Ureter (tissue), 1 donor: ENCODE results near the gene SNX4. TPM values are rescaled to one million over a fixed set of nuclear protein-coding genes. Genes with fewer than 3 reads are reported as not detected.
"Not testable (repeated sequence)": the region's sequence is repeated elsewhere in the genome, so short reads cannot be mapped to it uniquely, and the experiment has no call there.

Experiments used
- DNase-seq: peaks from one replicate; pipeline ENCODE4 v3.0.0-alpha.2; 2020; ENCODE audit warnings: low spot score
- total RNA-seq: library from RNA; stranded (reverse); gene quantifications from one replicate; pipeline ENCODE4 v1.2.4, GENCODE V29; 2023
- donor health status: DM: yes; HTN: yes; CAD: no.

The SNX4 gene
- 31.0 TPM for total RNA-seq

DNA sequence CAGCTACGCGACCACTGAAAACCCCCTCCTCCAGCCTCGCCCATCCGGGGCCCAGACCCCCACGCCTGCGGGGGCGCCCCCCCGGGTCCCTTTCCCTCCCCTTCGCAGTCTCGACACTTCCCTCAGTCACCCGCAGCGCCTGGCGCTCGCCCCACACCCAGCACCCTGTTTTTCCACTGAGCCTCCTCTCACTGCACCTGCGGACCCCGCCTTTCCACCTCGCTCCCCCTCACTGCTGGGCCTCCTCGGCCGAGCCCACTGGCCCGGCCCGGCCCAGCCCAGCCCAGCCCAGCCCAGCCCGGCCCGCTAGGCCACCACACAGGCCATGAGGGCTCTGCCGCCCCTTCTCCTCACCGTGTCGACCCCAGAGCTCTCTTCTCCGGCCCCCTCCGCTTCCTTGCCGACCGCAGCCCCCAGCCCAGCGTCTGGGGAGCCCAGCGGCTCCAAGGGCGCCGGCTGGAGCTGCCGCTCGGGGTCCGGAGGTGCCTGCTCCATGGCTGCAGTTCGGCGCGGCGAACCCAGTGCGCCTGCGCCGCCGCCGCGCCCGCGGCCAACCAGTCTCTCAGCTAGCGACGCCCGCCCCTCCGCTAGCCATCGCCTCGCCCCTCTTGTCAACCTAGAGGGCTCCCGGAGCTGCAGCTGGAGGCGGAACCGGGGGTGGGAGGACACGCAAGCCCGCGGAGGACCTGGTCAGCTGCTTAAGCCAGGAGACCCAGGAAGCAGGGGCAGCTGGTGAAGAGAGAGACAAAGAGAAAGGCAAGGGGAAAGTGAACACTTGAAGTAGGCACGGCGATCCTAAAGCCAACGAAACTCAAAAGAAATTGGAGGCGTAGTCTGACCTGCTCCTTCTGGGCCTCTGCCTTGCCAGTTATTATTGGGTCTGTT lies at the start of gene SNX4:
Gene SNX4 (minus strand): TSS at position 525 of the 885 bp plus-strand sequence. CDS start 30 bp downstream, at position 495.
- DNase-seq = peak; percentile 93

DNA sequence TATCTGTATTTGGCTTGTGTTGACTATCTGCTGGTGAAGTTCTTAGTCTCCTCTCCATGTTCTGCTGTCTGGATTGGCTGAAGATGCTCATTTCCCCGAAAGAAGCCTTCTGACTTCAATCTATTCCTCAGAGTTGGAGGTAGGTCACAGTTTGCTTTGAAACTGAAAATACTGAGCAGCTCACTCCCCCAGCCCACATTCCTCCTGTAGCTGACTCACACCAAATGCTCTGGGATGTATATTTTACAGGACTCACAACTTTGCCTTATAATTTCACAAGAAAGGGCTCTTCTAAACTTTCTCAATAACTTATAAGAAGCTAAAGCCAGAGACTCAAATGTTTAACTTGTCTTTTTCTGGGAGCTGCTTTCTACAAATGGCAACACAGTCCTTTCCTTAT lies 36.3 kb upstream of the SNX4 start:
- no peak for DNase-seq

DNA sequence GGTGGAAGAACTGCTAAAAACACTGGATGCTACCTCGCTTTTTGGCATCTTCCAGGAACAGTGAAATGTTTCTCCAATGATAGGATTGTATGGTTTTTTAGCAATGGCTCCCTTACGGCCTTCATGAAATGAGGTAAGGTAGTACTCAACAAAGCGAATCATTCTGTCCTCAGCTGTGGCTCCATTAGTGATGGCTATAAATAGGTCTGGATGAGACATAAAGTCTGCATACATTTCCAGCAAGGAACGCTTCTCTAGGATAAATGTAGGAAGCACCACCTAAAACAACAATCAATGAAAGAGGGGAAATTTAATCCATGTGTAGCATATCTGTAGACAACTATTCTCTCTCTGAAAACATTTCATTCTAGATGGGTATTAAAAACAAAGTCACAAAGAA lies 32.4 kb upstream of the SNX4 start:
- DNase-seq = no peak

DNA sequence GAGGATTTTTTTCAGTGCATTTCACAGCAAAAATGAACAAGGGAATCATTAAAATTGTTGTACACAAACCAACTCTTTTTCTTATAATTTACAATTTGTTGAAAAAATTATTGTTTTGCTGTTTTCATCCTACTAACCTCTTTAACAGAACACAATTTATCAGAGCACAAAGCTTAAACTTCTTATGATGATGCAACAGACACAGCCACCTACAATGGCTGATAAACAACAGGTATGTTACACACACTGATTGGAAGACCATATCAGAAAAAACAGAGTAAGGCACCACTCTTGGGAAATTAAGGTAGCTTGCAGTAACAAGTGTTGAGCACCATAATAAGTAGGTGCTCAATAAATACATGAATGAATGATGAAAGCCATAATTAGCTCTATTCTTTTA lies 8.9 kb upstream of the SNX4 start:
- no peak for DNase-seq

DNA sequence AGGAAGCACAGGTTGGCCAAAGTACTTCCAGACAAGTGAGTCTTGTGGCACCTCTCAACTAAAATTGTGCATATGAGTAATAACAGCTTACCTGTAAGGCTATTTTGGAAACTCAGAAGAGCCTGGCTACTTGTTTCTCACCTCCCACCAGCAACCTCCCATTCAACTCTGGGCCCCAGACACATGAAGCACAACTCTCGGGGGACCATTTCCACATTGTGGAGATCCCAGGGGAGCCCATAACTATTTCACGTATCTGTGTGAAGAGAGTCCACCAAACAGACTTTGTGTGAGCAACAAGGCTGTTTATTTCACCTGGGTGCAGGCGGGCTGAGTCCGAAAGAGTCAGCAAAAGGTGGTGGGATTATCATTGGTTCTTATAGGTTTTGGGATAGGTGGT lies 5.2 kb upstream of the SNX4 start:
- no peak for DNase-seq

DNA sequence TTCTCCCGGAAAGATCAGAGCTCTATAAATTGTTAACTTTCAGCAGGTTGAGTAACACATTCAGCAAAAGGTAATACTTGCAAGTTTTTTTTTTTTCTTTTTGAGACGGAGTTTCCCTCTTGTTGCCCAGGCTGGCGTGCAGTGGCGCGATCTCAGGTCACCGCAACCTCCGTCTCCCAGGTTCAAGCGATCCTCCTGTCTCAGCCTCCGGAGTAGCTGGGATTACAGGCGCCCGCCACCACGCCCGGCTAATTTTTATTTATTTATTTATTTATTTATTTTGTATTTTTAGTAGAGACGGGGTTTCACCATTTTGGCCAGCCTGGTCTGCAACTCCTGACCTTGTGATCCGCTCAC lies 539 bp upstream of the SNX4 start:
- not testable (repeated sequence) for DNase-seq

DNA sequence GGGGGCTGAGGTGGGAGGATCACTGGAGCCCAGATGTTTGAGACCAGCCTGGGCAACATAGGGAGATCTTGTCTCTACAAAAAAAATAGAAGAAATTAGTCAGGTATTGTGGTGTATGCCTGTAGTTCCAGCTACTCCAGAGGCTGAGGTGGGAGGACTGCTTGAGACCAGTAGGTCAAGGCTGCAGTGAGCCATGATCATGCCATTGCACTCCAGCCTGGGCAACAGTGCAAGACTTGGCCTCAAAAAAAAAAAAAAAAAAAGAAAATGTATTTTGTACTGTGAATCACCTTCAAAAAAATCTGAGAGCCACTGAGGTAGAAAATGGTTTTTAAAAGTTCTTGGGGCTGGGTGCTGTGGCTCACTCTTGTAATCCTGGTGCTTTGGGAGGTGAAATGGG lies 4.6 kb downstream of the SNX4 start:
- DNase-seq = no peak

DNA sequence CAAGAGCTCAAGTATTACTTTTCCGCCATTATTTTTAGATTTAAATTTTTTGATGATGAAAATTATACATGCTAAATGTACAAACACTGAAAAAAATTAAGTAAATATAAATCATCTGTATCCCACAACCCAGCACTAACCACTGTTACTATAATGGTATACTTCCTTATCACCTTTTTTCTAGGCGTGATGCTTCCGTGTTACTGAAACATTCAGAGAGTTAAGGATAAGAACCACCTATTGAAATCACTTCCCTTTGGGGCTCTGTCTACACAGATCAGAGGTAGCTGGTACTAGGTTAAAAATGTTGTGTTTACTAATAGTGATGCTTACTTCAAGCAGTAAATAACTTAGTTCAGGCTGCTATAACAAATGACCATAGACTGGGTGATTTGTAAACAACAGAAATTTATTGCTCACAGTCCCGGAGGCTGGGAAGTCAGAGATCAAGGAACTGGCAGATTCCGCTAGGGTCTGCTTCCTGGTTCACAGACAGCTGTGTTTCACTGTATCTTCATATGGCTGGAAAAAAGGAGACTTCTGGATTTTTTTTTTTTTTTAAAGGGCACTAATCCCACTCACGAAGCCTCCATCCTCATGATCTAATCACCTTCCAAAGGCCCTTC lies 6.4 kb downstream of the SNX4 start:
- no peak for DNase-seq

DNA sequence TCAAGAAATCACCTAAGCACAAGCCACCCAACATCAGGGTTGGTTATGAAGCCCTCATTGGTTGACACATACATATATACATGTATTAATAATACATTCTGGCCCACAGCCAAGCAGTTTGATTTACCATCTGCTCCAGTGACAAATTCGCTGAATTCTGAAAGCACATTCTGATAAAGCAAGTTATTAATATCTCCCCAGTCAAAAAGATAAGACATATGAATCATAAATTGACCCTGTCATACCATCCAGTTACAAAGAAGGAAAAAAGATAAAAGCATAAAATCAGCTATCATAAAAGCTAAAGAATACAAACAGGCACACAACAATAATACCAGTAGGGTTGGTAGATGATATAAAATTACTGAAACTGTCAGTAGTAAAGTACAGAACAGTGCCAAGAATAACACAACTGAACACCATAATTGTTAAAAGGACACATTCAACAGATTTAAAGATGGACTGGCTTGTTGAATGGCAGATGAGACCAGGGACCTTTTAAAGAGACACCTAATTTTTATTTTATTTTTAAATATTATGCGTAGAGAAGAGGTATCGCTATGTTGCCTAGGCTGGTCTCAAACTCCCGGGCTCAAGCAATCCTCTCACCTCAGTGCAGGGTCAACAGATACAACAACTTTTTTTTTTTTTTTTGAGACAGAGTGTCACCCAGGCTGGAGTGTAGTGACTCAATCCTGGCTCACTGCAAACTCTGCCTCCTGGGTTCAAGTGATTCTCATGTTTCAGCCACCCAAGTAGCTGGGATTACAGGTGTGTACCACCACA lies 7.7 kb downstream of the SNX4 start:
- no peak for DNase-seq

DNA sequence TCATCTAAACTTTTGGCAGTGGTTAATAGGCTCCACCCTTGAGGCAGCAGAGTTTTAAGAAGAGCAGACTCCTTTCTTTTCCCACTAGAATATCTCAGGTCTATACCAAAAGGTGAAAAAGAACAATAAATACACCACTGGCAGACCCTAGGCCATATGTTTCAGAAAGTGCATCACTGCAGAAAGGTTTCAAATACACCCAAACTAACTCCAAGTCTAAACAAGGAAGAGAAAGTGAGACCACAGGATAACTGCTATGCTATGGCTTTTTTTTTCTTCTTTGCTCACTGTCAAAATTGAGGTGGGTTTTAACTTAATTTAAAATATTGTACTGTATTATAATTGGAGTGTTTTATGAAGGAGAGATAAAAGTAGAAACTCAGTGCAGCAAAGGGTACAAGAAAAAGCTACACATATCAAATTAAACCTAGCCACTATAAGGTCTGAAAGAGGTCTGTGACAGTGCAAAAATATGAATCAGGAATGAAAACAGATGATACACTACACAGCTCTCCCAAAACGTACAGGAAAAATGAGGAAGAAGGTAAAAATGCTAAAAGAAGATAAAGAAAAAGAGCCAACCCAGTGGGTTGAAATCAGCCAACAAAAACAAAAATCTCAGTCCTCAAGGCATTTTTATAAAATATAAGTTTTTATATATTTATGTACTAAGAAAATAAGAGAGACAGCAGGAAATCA lies 8.4 kb downstream of the SNX4 start:
- no peak for DNase-seq

DNA sequence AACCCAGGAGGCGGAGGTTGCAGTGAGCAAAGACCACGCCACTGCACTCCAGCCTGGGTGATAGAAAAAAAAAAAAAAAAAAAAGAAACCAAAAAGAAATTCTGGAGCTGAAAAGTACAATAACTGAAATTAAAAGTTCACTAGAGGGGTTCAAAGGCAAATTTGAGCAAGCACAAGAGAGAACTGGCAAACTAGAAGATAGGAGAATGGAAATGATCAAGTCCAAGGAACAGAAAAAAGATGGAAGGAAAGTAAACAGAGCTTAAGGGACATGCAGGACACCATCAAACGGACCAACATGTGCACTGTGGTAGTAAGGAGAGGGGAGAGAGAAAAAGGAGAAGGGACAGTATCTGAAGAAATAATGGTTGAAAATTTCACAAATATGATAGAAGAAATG lies 12.9 kb downstream of the SNX4 start:
- DNase-seq = no peak

DNA sequence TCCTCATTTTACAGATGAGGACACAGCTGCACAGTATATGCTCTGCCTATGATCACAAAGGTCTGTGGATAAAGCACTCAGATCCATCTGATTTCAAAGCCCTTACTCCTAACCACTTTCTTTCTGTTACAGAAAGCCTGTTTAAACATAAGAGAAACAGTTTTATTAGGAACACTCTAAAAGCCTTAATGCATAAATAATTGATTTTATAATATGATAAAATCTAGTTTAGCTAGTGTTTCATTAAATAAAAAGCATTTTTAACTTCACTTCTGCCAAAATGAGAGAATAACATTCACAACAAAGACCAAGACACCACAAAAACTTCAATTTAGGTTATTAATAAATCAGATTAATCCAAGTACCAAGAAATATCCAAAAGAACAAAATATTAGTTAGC lies 21.4 kb downstream of the SNX4 start:
- DNase-seq = no peak

DNA sequence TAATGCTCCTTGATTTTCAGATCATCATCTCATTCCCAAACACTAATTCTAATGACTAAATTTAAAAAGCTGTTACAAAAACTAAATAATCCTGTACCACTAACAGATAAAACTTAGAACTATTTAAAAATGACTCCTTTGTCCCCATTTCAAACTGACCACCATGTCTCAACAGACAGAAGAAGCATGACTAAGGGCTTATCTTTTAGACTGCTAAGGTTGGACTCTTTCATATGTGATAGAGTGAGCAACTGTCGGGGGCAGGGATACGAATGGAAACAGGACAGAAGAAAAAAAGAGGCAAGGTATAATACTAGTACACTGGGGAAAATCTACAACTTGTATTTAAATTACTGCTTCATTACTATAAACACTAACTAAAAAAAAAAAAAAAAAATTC lies 23.3 kb downstream of the SNX4 start:
- no peak for DNase-seq

DNA sequence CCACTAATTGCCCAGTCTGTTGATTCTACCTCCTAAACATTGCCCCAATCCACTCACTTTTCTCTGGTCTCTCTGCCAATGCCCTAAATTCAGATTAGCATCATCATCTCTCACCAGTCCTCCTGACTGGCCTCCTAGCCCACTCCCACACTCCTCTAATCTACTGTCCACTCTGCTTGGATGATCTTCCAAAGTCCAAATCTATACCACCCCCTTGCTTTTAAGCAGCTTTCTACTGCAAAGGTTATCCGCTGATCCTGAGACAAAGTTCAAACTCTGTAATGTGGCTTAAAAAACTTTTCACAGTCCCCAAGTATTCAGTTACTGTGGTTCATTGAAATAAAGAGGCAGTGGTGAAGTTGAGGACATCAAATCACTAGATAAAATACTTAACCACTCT lies 37.6 kb downstream of the SNX4 start:
- no peak for DNase-seq

DNA sequence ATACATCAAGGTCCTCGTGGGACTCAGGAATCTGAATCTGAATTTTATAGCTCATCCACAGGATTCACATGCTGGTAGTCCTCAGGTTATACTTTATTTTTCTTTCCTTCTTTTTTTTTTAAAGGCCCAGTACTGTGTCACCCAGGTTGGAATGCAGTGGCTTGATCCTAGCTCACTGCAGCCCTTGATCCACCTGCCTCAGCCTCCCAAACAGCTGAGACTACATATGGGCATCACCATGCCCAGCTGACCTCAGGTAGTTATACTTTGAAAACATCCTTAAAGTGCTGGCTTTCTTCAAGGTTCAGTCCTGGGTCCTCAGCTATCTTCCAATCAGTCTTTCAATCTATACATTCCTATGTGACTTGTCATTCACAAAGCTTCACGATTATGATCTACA lies 38.2 kb downstream of the SNX4 start:
- DNase-seq = no peak

DNA sequence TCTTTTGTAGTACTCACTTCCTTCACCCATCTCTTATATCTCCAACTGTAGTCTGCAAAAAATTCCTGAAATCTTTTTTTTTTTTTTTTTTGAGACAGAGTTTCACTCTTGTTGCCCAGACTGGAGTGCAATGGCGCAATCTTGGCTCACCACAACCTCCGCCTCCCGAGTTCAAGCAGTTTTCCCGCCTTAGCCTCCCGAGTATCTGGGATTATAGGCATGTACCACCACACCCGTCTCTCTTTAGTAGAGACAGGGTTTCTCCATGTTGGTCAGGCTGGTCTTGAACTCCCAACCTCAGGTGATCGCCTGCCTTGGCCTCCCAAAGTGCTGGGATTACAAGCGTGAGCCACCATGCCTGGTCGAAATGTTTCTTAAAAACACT lies 38.6 kb downstream of the SNX4 start:
- not testable (repeated sequence) for DNase-seq

DNA sequence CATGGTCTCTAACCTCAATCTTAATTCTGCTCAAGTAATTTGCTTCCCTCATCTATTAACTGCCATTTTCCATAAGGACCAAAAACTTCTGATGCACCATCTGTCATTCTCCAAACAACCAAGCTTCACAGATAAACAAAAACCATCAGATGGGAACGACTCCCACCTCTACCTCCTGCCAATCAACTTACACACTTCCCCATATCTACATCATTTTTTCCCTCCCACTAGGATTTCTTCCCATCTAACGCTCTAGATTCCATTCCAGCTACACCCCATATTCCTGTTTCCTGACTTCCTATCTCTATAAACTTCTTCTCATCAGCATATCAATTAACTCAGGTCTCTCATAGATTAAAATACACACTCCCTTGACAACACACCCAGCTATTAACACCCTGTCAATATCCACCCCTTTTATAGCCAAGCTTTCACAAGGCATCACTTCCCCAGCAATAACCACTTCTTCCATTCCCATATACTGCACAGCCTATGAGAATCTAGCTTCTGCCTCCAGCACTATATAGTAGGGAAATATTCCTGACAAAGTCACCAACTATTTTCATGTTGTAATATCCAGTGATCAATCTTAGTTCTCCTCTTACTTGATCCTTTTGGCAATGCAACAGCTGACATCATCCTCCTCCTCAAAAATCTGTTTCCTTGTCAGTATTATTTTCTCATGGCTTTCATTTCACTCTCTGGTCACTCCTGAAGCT lies 39.2 kb downstream of the SNX4 start:
- no peak for DNase-seq

DNA sequence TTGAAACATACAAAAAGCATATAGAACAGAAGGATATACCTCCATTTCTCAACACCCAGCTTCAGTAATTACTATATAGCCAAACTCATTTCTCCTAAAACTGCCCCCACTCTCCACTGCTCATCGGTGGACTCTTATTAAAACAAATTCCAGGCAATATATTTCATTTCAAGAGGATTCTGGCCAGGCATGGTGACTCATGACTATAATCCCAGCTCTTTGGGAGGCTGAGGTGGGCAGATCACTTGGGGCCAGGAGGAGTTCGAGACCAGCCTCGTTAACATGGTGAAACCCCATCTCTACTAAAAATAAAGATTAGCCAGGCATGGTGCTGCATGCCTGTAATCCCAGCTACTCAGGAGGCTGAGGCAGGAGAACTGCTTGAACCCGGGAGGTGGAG lies 40.9 kb downstream of the SNX4 start:
- DNase-seq = no peak

DNA sequence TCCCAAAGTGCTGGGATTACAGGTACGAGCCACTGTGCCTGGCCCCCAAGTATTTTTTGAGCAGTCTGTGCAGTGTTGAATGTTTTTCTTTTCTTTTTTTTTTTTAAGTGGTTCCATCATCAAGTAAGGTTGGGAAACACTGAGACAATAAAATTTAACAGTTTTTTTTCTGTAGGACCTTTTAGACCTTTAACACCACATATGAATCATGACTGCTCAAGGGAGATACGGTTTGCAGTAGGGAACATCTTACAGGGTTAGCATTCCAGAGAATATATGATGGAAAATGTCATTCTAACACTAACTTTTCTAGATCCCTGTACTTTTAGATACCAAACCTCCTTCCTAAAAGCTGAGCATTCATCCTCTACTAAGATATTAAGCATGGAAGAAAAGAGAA lies 41.7 kb downstream of the SNX4 start:
- no peak for DNase-seq

DNA sequence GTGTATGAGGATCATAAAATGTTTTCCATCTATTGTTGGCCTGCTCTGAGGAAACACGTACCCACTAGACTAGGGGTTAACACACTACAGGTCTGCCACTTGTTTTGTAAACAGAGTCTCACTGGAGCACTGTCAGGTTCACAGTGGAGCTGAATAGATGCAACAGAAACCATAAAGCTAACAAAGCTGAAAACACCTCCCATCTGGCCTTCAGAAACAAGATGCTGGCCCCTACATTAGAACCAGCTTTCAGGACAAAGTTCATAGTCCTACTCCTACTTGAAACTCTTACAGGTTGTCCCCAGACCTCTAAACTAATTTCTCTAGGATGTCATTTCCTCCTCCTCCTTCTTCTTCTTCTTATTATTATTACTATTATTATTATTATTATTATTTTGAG lies 42.3 kb downstream of the SNX4 start:
- no peak for DNase-seq

DNA sequence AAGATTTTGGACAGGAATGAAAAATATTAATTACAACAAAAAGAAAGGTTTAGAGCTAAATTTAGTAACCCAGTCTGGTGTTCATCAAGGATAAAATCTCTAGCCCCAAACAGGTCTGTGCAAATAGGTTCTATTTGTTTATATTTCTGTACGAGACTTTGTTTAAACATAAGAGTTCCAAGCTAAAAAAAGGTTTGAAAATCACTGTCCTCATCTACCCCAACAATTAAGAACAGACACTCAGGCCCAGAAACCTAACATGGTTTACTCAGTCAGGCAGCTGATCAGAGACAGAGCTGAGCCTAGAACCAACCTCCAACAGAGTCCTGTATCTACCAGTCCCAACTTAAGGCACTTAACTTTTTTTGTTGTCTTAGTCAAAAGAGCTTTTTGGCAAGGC lies 49.3 kb downstream of the SNX4 start:
- no peak for DNase-seq
